HG03135 (cell line): ENCODE results near the gene E2F8.

ENCODE experiments used
- ATAC-seq: cut with Tn5 transposase; IDR thresholded peaks from one replicate; pipeline ENCODE4 v1.9.1; 2021; ENCODE audit warnings: mild to moderate bottlenecking, moderate library complexity; ENCODE audit not compliant: unreplicated experiment

E2F8 gene

DNA sequence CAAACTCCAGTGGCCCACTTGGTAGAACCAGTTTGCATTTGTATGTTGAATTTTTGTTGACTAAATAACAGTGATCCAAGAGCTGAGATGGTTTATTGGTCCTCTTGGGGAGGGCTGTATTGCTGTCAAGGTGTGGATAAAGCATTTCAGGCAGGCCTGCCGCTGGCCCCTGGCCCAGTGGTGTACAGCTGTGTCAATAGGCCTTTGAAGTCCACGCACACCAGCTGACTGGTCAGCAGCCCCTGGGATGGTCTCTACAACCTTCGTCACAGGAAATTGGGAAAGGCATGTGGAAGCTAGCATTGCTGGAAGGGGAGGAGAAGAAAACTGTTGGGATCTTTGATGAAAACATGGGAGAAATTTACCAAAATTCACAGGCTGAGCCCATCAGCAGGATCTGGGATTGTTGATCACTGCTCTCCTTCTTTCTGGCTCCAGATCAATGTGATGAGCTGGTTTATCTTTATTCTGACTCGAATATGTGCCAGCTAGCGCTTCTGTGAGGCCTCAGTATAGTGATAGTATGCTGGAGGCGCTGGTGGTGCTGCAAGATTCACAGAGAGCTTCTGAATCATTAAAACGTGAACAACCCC is 12.5 kb upstream of the E2F8 start:
- ATAC-seq = no peak

DNA sequence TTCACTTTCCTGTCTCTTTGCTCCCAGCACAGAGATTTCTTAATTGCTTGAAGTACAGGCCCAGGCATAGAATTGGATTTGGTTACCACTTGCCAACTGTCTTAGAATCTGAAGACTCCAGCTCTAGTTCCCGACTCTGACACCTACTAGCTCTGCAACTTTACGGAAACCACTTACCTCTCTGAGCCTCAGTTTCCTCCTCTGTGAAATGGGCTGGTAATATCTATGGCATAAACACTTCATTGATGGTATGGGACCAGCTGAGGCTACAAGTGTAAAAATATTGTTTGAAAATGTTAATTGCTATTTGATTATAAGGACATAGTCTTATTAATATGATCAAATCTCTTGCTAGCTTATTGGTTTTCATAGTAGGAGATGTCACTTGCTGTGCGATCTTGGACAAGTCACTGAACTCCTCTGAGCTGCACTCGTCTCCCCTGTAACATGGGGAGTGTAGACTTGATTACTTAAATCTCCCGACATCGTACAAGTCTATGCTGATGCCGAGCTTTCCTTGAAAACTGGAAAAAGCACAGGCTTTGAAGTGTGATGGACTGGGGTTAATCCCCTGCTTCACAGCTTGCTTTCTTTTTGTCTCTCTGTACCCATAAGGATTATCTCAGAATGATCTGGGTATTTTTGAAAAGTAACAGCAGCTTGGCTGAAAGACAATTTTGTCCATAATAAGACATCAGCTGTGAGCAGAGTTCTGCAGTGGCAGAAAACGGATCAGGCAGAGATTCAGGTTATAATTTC is 11.8 kb upstream of the E2F8 start:
- no peak for ATAC-seq

GRCh38 chr11:19251577-19251976 is 10.8 kb upstream of the E2F8 start:
- ATAC-seq = no peak

DNA sequence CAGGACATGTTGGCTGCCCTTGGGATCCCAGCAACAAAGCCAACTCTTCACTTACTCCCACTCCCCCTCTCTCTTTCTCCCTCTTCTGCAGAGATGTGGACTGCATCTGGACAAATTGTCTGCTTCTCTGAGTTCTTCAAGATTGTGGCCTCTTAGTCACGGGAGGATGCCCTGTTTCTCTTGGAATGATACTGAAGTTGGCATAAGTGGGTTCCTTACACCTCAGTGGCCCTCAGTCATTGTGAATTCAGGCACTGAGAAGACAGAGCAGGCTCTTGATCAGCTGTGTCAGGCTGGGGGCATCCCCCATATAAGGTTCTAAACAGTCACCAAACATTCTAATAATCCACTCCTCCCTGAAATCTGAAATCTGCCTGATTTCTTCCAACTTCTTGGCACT is 6.1 kb upstream of the E2F8 start:
- no peak for ATAC-seq

DNA sequence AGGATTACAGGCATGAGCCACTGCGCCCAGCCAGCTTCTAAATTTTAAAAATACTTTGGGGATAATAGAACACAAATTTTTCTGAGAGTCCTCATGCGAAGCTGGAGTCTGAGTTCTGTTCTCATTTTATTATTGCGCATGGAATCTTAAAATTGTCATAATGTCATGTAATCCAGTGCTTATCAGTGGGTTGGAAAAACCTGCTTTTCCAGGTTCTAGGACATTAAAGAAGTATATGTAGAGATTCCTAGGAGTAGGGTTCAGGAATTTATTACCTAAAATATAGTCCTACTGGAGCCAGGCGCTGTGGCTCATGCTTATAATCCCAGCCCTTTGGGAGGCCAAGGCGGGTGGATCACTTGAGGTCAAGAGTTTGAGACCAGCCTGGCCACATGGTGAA is 4.6 kb upstream of the E2F8 start:
- ATAC-seq = no peak

DNA sequence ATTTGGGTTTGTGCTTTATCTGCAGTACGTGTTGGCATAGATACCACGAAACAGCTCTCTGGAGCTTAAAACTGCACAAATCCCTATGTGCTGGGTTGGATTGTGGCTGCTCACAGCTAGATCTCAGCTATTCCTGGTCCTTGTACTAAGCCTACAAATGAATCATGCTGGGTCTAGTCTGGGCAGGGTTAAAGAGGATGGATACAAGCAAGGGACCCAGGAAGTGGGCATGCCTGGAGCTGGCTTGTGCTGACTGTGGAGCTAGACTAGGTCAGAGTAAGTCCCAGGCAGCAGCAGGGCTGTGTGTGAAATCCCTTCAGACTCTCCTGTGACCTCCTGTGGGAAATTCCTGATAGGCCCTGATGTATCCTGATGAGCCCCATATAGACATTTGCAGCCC is 3.9 kb upstream of the E2F8 start:
- ATAC-seq = no peak

DNA sequence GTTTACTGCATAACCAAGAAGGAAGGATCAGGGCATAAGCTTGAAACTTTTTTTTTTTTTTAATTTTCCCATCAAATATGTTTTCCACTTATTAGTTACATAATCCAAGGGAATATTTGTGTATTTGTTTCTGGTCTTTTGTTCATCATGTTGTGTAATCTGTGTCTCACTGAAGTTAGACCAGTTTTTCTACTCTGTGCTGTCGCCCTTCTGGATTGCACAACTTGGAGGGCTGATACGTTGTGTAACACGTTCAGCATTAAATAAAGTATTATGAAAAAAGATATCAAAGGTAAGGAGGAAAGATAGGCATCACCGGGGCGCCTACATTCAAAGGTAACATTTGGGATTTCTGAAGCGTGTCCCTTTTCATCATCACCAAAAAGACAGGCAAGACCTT is 3.3 kb upstream of the E2F8 start:
- no peak for ATAC-seq

DNA sequence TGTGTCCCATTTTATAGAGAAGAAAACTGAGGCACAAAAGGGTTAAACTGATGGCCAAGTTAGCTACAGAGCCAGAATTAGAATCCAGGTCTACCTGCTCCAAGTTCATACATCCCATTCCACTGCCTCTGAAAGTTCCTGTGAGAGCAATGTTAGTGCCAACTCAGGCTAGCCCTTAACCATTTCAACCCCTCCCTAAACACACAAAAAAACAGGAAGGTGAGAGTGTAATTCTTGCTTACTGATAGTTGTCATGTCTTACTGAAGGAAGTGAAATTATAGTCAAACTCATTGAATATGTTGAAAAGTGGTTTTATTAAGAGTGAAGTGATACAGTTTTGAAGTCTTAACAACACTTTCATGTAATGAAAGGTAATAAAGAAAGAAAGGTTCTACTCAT is 2.9 kb upstream of the E2F8 start:
- no peak for ATAC-seq

GRCh38 chr11:19243143-19243542 is 2.4 kb upstream of the E2F8 start:
- ATAC-seq = no peak

- no peak for ATAC-seq
Observed at GRCh38 chr11:19242179-19242932, 1.6 kb upstream of the E2F8 start.

DNA sequence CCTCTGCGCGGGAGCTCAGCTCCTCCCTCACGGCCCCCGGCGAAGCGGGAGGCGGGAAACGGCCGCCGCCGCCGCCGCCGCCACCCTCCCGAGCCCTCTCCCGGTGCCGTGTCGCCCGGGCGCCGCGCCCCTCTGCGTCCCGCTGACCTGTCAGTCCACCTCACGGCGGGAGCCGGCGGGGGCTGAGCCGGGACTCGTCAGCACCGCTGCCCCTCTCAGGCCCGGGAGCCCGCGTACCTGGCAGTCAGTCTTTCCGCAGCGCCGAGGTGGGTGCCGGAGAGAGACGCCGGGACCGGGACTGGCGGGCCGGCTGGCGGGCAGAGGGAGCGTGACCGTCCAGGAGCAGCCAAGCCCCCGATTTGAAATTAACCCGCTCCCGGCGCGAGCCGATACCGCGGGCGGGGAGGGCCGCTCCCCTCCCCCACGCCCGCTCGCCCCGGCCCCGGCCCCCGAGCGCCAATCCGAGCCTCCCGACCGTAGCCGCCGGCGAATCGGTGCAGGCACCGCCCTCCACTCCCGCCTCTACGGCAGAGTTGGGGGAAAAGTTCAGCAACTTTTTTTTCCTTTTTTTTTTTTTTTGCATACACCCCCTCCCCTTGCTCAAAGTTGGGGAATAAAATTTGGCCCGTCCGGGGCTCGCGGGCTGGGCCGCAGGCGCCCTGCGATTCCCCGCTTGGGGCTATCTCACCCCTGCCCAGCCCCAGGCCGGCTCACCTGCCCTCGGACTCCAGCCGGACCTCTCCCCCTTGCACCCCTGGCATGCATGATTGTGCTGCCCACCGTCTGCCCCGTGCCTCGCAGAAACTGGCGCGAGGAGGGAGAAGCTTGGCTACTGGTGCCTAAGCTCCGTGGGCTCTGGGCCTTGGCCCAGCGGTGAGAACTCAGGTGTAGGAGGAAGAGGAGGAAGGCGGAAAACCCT is 774 bp upstream of the E2F8 start:
- peak; percentile 46 for ATAC-seq

DNA sequence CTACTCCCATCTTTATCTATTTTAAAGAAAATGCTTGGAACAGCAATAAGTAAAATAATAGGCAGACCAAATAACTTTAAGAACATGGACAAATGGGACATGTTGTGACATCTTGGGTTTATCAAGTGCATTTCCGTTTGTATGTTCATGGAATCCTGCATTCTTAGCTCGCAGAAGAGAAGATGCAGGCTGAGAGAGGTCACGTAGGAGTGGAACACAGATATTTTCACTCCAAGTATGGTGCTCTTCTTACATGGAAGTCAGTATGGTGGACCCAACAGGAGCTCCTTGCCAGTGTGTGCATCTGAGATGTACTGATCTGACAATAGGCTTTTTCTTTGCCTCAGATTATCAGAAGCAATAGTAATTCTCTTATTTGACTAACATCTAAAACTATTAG is 1.7 kb downstream of the E2F8 start:
- no peak for ATAC-seq

GRCh38 chr11:19237813-19238212 is 2.9 kb downstream of the E2F8 start:
- ATAC-seq = no peak

DNA sequence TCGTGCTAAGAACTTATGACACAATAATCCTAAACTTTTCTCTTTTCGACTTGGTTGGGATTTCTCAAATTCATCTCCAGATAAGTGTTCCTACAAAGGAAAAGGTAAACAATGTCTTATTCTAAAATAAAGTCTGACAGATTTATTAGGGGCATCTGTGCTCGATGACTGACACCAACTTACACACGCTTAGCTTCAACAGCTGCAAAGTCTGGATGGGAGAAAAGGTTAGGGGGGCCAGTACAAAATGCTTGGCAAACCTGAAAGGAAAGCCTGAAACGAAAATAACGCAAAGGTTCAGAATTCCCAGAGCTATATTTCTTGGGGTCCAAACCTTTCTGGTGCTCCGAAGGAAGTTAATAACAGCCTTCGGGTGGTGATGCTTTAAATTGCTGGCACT is 3.4 kb downstream of the E2F8 start:
- ATAC-seq = no peak

DNA sequence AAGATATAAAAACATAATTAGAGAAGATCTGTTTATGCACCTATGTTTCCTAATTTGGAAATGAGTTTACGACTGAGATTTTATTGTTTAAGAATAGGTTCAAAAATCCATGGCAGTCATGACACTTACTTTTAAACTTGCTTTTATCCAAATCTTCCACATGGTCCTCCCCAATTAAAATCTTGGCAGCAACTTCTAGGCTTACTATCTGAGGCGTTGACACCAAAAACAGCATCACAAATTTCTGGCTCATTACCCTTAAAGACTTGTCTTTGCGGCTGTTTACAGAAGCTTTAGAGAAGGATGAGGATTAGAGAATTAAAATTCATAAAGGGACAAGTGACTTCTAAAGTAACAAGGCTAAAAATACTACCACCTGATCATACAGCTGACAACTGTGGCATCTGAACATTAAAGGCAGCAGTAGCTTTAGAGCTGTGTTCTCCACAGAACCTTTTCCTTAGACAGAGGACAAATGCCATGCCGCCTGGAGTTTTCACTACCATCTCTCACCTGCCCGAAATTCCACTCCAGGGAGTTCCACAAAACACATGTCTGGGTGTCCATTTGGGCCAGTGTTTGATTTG is 6.4 kb downstream of the E2F8 start:
- no peak for ATAC-seq

- ATAC-seq = no peak
Observed at GRCh38 chr11:19232910-19233503, 7.7 kb downstream of the E2F8 start.

DNA sequence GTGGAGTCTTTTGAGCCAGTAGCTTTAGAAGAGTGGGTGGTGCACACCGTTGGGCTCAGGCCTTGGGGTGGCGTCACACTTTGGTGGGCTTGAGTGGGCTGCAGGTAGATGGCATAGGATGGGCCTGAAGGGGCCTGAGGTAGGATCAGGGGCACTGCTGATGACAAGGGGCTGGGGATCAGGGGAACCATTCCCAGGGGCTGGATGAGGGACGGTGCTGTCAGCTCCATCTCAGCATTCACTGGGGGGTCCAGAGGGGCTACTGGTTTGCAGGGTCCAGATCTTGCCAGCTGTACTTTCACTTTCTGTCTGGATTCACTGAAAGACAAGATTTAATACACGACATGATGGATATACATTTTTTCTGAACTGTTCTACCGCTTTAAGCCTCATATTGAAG is 11.1 kb downstream of the E2F8 start:
- no peak for ATAC-seq

GRCh38 chr11:19228968-19229367 is 11.8 kb downstream of the E2F8 start:
- no peak for ATAC-seq

DNA sequence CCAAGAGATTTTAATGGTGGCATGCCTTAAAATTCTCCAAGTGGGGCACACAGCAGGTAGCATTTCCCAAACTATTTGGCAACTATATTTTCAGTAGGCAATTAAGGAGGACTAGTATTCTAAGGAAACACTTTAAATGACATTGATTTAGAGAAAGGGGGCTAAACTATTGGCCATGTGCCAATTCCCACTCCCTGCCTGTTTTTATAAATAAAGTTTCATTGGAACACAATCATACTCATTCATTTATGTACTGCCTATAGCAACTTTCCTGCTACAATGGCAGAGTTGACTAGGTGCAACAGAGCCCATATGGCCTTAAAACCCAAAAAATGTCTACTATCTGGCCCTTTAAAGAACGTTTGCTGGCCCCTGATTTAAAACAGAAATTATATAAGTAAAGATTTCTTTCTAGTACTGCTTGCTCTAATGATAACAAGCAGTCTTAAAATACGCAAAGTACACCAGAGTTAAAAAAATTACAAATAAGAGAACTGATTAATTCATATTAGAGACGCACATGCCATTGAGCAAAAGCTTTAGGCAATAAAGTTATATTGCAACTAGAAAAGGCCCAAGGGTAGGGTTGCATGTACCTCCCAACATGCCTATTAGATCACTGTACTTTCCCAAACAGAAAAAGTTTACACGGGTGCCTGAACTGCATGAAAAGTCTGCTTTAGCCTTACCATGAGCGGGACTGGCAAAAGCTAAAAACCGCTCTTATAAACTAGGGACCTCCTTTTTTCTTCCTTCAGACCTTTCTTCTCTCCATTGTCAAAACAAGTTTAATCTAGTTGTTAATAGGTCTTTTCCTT is 14.2 kb downstream of the E2F8 start:
- no peak for ATAC-seq

- no peak for ATAC-seq
Observed at GRCh38 chr11:19225581-19225980, 15.2 kb downstream of the E2F8 start.
